HCT116 (cell line): ENCODE results near the gene DMRTA2.

Experiments
- CTCF ChIP-seq, 3 experiments: fragments of 200-600 bp in 1 of 3; sonication (generic) in 1 of 3; IDR thresholded peaks in 2 of 3; conservative IDR thresholded peaks in 1 of 3; 2 replicates each; pipeline ENCODE4 v1.5.1; 2012 to 2017; ENCODE audit warnings: low read depth in 2 of 3, low read length in 2 of 3, antibody characterized with exemption in 1 of 3, borderline replicate concordance in 1 of 3, control low read depth in 1 of 3, mild to moderate bottlenecking in 1 of 3, mixed read lengths in 1 of 3, mixed run types in 1 of 3, moderate library complexity in 1 of 3; ENCODE audit not compliant: insufficient read depth in 1 of 3
- EGR1 ChIP-seq: IDR thresholded peaks from 2 replicates; pipeline ENCODE4 v1.6.1; 2012; ENCODE audit warnings: low read depth
- ELF1 ChIP-seq: IDR thresholded peaks from 2 replicates; pipeline ENCODE4 v1.6.1; 2012; ENCODE audit warnings: low read depth, borderline replicate concordance
- EZH2 ChIP-seq: fragments of 200-600 bp; sonication (generic); IDR thresholded peaks from 2 replicates; pipeline ENCODE4 v1.6.1; 2017; ENCODE audit warnings: antibody characterized with exemption, mixed run types
- POLR2A ChIP-seq: IDR thresholded peaks from 2 replicates; pipeline ENCODE4 v1.7.0; 2011; ENCODE audit warnings: borderline replicate concordance; ENCODE audit not compliant: insufficient read depth, insufficient read length; ENCODE audit errors: extremely low read depth
- POLR2AphosphoS5 ChIP-seq: IDR thresholded peaks from 2 replicates; pipeline ENCODE4 v1.6.1; 2011; ENCODE audit warnings: mild to moderate bottlenecking, low read depth, low read length, moderate library complexity
- REST ChIP-seq: IDR thresholded peaks from 2 replicates; pipeline ENCODE4 v1.6.1; 2012; ENCODE audit warnings: low read depth
- TCF7L2 ChIP-seq: IDR thresholded peaks from 2 replicates; pipeline ENCODE4 v1.7.0; 2011; ENCODE audit warnings: borderline replicate concordance, inconsistent platforms; ENCODE audit not compliant: insufficient read depth, insufficient read length; ENCODE audit errors: extremely low read depth
- ZFX ChIP-seq: fragments of 450-650 bp; IDR thresholded peaks from 2 replicates; pipeline ENCODE4 v1.6.1; 2017

- TF ChIP-seq REST (no peak), EZH2 (no peak), ZFX (no peak), ELF1 (no peak), CTCF (IDR thresholded peaks at IDR 0.05 in 2 of 3, conservative IDR thresholded peaks at IDR 0.05 in 1 of 3; ENCODE audit: borderline replicate concordance in 1 of 3, insufficient read depth in 1 of 3, low read depth in 2 of 3, low read length in 2 of 3) (no peak), EGR1 (no peak), TCF7L2 (no peak), POLR2A (no peak), POLR2AphosphoS5 (no peak)
These were observed 8.4 kb downstream of the DMRTA2 start for GRCh38 chr1:50414853-50415234.
